Ovary (tissue), 1 donor: ENCODE data around the gene CDHR1.

Experiments used
- EP300 ChIP-seq: sonication (generic); formaldehyde crosslinking; IDR thresholded peaks from one replicate; pipeline ENCODE4 v1.6.1; 2017; ENCODE audit warnings: antibody characterized with exemption
- POLR2A ChIP-seq: fragments of 450-650 bp; IDR thresholded peaks from one replicate; pipeline ENCODE4 v1.6.1; 2017; ENCODE audit warnings: antibody characterized with exemption, mild to moderate bottlenecking, moderate library complexity

DNA sequence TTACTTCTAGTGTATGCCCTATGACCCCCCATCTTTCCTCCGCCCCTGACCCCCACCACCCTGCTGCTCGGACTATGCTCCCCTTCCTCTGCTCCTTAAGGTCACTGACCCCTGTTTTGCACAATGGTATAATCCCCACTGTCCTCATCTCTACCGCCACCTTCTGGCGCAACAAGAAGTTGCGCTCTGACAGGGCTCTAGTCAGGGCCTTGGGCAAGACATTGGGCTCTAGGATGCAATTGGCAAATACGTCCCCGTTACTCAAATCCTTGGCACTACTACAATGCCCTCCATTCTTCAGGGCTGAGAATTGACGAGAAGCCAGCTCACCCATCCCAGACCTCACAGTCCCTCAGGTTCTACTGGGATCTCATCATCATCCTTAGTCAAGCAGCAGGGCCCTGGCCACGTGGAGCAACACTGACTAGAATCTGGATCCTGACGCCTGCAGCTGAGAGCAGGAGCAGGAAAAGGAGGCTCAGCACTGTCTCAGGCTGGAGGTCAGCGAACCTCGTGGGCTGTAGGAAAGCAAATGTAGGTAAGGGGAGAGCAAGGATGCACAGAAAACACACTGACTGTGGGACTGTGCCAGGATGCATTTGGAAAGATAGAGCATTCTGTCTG is 20.4 kb downstream of the CDHR1 start:
- TF ChIP-seq POLR2A (no peak), EP300 (no peak)
